GM12891 (cell line): ENCODE data around the gene ANKRD49. TPM values are rescaled to one million over a fixed set of nuclear protein-coding genes. Genes with fewer than 3 reads are reported as not detected.

Experiments used
- DNase-seq: peaks from one replicate; pipeline ENCODE4 v3.0.0; 2011; ENCODE audit warnings: low spot score; ENCODE audit not compliant: insufficient read length
- FAIRE-seq: peaks from 2 replicates; lab custom pipeline; 2011; peaks lifted over from hg19 to GRCh38; lab: Jason Lieb, UNC
- PAX5 ChIP-seq: IDR thresholded peaks from 2 replicates; pipeline ENCODE4 v1.6.1; 2011; ENCODE audit warnings: low read length, moderate library complexity, mild to moderate bottlenecking; ENCODE audit not compliant: insufficient read depth, severe bottlenecking
- POLR2A ChIP-seq: IDR thresholded peaks from 2 replicates; pipeline ENCODE4 v1.6.1; 2011; ENCODE audit warnings: low read depth, low read length, control low read depth
- POLR2AphosphoS5 ChIP-seq: IDR thresholded peaks from 2 replicates; pipeline ENCODE4 v1.6.1; 2011; ENCODE audit warnings: low read depth, low read length, control low read depth
- POU2F2 ChIP-seq: IDR thresholded peaks from 2 replicates; pipeline ENCODE4 v1.6.1; 2011; ENCODE audit warnings: low read depth, mild to moderate bottlenecking, control low read depth, low read length, moderate library complexity
- SPI1 ChIP-seq: IDR thresholded peaks from 2 replicates; pipeline ENCODE4 v1.6.1; 2011; ENCODE audit warnings: low read depth, low read length, control low read depth
- TAF1 ChIP-seq: IDR thresholded peaks from 2 replicates; pipeline ENCODE4 v1.6.1; 2011; ENCODE audit warnings: low read depth, low read length, control low read depth
- polyA plus RNA-seq: library from polyadenylated mRNA; unstranded; fragments of >200 nt; gene quantifications from one replicate; pipeline ENCODE4 v1.2.1, GENCODE V29; 2012; ENCODE audit warnings: low read depth, missing spikeins, inconsistent platforms; ENCODE audit not compliant: missing spikeins

The ANKRD49 gene
- 21.1 TPM for polyA plus RNA-seq

GRCh38 chr11:94493281-94494125 is at the start of gene ANKRD49, which contains the start of gene MRE11:
Gene ANKRD49 (plus strand): TSS chr11:94493984. CDS start chr11:94496694, 2,710 bp downstream.
Gene MRE11 (minus strand): TSS chr11:94493844. CDS start chr11:94492801, 1,043 bp downstream.
- FAIRE-seq (peak; percentile 99), DNase-seq (peak; percentile 64)
- TF ChIP-seq POU2F2 (peak; percentile 73; the same call in 1 of the 2 replicates), TAF1 (peak; percentile 78), POLR2AphosphoS5 (peak; percentile 72; the same call in 1 of the 2 replicates), SPI1 (0 out of 2 replicates have a peak, but pooled peaks have one; percentile 22), PAX5 (no peak), POLR2A (peak; percentile 79)

GRCh38 chr11:94445641-94446040 is 48.1 kb upstream of the ANKRD49 start:
- no peak for FAIRE-seq
- no peak for DNase-seq
- TF ChIP-seq POLR2AphosphoS5 (no peak), POU2F2 (no peak), SPI1 (no peak), PAX5 (no peak), POLR2A (no peak), TAF1 (no peak)

GRCh38 chr11:94447149-94447548 is 46.6 kb upstream of the ANKRD49 start:
- FAIRE-seq: no peak
- TF ChIP-seq PAX5 (no peak), POLR2A (no peak), SPI1 (no peak), POLR2AphosphoS5 (no peak), POU2F2 (no peak), TAF1 (no peak)
- DNase-seq: no peak

GRCh38 chr11:94449029-94449428 is 44.8 kb upstream of the ANKRD49 start:
- DNase-seq: no peak
- TF ChIP-seq POLR2AphosphoS5: no peak
- no peak for TF ChIP-seq SPI1
- TF ChIP-seq TAF1: no peak
- no peak for TF ChIP-seq POU2F2
- no peak for FAIRE-seq

- TF ChIP-seq POLR2AphosphoS5 (no peak), POU2F2 (no peak)
- DNase-seq (no peak), FAIRE-seq (no peak)
These were observed 44.3 kb upstream of the ANKRD49 start for GRCh38 chr11:94449437-94449836.

- DNase-seq: no peak
- FAIRE-seq: no peak
These were observed 43.7 kb upstream of the ANKRD49 start for GRCh38 chr11:94450048-94450447.

GRCh38 chr11:94452988-94453387 is 40.8 kb upstream of the ANKRD49 start:
- no peak for TF ChIP-seq POU2F2
- no peak for TF ChIP-seq PAX5
- no peak for TF ChIP-seq TAF1
- TF ChIP-seq POLR2A: no peak
- TF ChIP-seq SPI1: no peak
- TF ChIP-seq POLR2AphosphoS5: no peak
- FAIRE-seq: no peak
- no peak for DNase-seq

More at GRCh38 chr11:94450048-94450447, 43.7 kb upstream of the ANKRD49 start:
- no peak for TF ChIP-seq POLR2AphosphoS5
- no peak for TF ChIP-seq POLR2A
- TF ChIP-seq TAF1: no peak
- no peak for TF ChIP-seq PAX5
- TF ChIP-seq SPI1: no peak
- TF ChIP-seq POU2F2: no peak

- no peak for TF ChIP-seq POLR2A
- no peak for TF ChIP-seq POLR2AphosphoS5
- no peak for TF ChIP-seq POU2F2
- no peak for TF ChIP-seq PAX5
- TF ChIP-seq TAF1: no peak
- no peak for TF ChIP-seq SPI1
- FAIRE-seq: no peak
- no peak for DNase-seq
These were observed 39.5 kb upstream of the ANKRD49 start for GRCh38 chr11:94454301-94454700.

- no peak for DNase-seq
- no peak for FAIRE-seq
- no peak for TF ChIP-seq POU2F2
- TF ChIP-seq PAX5: no peak
- no peak for TF ChIP-seq TAF1
- no peak for TF ChIP-seq POLR2A
- no peak for TF ChIP-seq POLR2AphosphoS5
- no peak for TF ChIP-seq SPI1
These were observed 37.9 kb upstream of the ANKRD49 start for GRCh38 chr11:94455861-94456260.
